K562 (cell line): ENCODE measurements around the gene COX5A.

Experiments used
- ZNF253 ChIP-seq: fragments of 250-450 bp; sonication (Bioruptor Pico); conservative IDR thresholded peaks from 2 replicates; pipeline ENCODE4 v1.6.1; 2021; ENCODE audit warnings: mild to moderate bottlenecking
- ZNF324 ChIP-seq: fragments of 250-450 bp; sonication (Bioruptor Pico); IDR thresholded peaks from 2 replicates; pipeline ENCODE4 v1.4.0; 2020; ENCODE audit warnings: mild to moderate bottlenecking
- TF ChIP-seq, protein P1 (sequence below), 2 experiments: fragments of 200-800 bp in 1 of 2; sonication (Bioruptor generic) in 1 of 2; sonication (generic) in 1 of 2; formaldehyde crosslinking in 1 of 2; IDR thresholded peaks in 1 of 2; conservative IDR thresholded peaks in 1 of 2; 2 replicates each; pipeline versions ENCODE4 v1.5.0 to v1.6.1; 2016 to 2020; ENCODE audit warnings: missing compliant biosample characterization in 1 of 2, missing genetic modification characterization in 1 of 2, missing genetic modification reagents in 1 of 2

DNA sequence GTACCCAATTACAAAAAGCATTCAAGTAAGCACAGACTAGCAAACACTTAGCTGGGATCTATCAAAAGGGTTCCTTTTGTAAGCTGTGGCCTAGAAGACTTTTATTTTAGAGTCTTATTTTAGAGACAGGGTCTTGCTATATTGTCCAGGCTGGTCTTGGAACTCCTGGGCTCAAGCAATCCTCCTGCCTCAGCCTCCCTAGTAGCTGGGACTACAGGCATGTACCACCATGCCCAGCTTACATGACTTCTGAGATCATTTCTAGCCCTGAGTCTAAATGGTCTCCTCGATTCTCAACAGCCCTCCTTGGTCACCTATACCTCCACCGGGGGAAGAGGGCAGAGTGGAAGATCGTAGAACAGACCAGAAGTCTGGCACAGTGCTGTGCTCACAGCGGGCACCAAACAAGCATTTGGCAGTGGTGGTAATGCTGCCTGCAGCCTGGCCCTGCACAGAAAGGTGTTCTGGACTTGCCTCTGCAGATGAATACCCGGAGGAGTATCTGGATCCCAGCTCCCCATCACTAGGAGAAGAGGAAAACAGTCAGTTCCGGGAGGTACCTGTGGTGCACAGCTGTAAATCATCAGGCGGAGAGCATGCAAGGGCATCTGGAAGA lies 33.6 kb downstream of the COX5A start:
- no peak for TF ChIP-seq ZNF324 (CRISPR knock-in tag)
- TF ChIP-seq, protein P1, sequence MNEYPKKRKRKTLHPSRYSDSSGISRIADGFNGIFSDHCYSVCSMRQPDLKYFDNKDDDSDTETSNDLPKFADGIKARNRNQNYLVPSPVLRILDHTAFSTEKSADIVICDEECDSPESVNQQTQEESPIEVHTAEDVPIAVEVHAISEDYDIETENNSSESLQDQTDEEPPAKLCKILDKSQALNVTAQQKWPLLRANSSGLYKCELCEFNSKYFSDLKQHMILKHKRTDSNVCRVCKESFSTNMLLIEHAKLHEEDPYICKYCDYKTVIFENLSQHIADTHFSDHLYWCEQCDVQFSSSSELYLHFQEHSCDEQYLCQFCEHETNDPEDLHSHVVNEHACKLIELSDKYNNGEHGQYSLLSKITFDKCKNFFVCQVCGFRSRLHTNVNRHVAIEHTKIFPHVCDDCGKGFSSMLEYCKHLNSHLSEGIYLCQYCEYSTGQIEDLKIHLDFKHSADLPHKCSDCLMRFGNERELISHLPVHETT (CRISPR knock-in tag; conservative IDR thresholded peaks at IDR 0.05 in 1 of 2, IDR thresholded peaks at IDR 0.05 in 1 of 2) = no peak
- TF ChIP-seq ZNF253 = no peak
